GM15510 (cell line): ENCODE measurements around the gene GLTP.

Experiments
- POLR2A ChIP-seq: IDR thresholded peaks from 3 replicates; pipeline ENCODE4 v1.6.1; 2011; ENCODE audit warnings: borderline replicate concordance; ENCODE audit not compliant: insufficient read length; ENCODE audit errors: extremely low read depth

Gene GLTP

GRCh38 chr12:109807954-109808643, 72.2 kb downstream of the GLTP start:
- no peak for TF ChIP-seq POLR2A

DNA sequence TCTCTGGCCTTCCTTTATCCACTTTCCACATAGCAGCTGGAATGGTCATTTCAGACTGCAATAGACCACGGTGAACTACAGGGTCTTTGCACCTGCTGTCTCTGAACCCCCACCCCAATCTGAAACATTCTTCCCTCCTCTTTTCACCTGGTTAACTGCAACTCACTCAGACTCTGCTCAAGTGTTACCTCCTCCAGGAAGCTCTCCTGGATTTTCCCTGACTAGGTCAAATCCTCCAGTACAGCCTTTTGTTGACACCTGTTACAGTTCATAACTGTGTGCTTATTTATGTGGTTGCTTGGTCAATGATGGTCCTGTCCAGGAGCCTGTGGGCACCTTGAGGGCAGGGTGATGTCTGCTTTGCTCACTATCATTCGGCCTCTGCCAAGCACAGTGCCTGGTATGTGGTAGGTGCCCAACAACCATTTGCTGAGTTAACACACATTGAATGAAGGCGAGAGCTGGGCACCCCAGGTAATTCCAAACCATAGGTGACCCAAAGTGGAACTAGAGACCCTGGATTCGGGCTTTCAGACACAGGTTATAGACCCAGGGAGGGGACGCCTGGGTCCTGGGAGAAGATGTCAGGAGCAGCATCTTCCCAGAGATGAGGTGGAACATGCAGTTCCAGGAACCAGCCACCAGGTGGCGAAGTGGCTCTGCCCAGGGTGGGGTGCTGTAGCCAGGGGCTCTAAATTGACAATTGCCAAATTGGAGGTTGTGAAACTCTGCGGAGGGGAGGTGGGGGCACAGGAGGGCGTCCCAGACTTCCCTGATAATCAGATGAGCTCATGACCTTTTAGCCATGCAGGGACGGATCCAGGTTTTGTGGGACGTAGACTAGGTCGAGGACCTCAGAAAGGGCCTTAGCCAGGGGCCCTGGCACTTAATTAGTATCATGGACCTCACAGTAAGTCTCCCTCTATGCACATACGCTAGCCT, 75.2 kb downstream of the GLTP start:
- no peak for TF ChIP-seq POLR2A

- no peak for TF ChIP-seq POLR2A
Measured at GRCh38 chr12:109803678-109804077, 76.7 kb downstream of the GLTP start.

GRCh38 chr12:109802828-109803227, 77.5 kb downstream of the GLTP start:
- no peak for TF ChIP-seq POLR2A
